Measurements from ENCODE around the gene PLTP. TPM values are rescaled to one million over a fixed set of nuclear protein-coding genes. Genes with fewer than 3 reads are reported as not detected.

Gene PLTP
- total RNA-seq, 1 experiment from 2014 or later = 4.7 TPM

- H4K20me1 ChIP-seq (ENCODE audit: insufficient read depth) = no peaks in the 10 kb centered on the region
- no peak overlapping the region for H3K9ac ChIP-seq (ENCODE audit: low read length)
- H3K4me2 ChIP-seq (ENCODE audit: low read length) = no peak overlapping the region
- H2AFZ ChIP-seq (ENCODE audit: low read depth, low read length, poor library complexity, severe bottlenecking) = no peak overlapping the region
- RAD21 ChIA-PET (ENCODE audit: low non-redundant PET in 1 of 2, low total read pairs in 2 of 2, uncharacterized antibody in 2 of 2, unreplicated experiment in 2 of 2) = no interaction called here
- no peaks in the 10 kb centered on the region for H3K79me2 ChIP-seq (ENCODE audit: insufficient read depth, low read length)
- ATAC-seq = no peak
- no peaks in the 10 kb centered on the region for H3K27me3 ChIP-seq (ENCODE audit: insufficient read depth, low read length)
- POLR2A ChIA-PET = interaction anchor here (2.6 kb wide), 1 partner anchor 8 kb away, joined by 15 read pairs; the partner anchor contains the start of gene PCIF1
- TF ChIP-seq SP1 (IDR thresholded peaks at IDR 0.05; ENCODE audit: low read depth) (no peak), SIN3A (IDR thresholded peaks at IDR 0.05; ENCODE audit: low read depth) (no peak), EZH2 (IDR thresholded peaks at IDR 0.05) (no peak), POLR2A (IDR thresholded peaks at IDR 0.05; ENCODE audit: borderline replicate concordance, extremely low read depth, insufficient read depth, insufficient read length) (no peak), RAD21 (IDR thresholded peaks at IDR 0.05; ENCODE audit: low read depth) (no peak), EZH2phosphoT487 (IDR thresholded peaks at IDR 0.05; ENCODE audit: borderline replicate concordance) (no peak), ZFX (IDR thresholded peaks at IDR 0.05) (no peak), TCF7L2 (IDR thresholded peaks at IDR 0.05; ENCODE audit: borderline replicate concordance, extremely low read depth, insufficient read depth, insufficient read length) (no peak), YY1 (IDR thresholded peaks at IDR 0.05; ENCODE audit: extremely low read depth, insufficient replicate concordance, low read depth, low read length) (no peak), FOSL1 (IDR thresholded peaks at IDR 0.05; ENCODE audit: low read depth) (no peak), CTCF (IDR thresholded peaks at IDR 0.05 in 2 of 3, conservative IDR thresholded peaks at IDR 0.05 in 1 of 3; ENCODE audit: borderline replicate concordance in 1 of 3, insufficient read depth in 1 of 3, low read depth in 2 of 3, low read length in 2 of 3) (no peak), EGR1 (IDR thresholded peaks at IDR 0.05; ENCODE audit: low read depth) (no peak), CEBPB (IDR thresholded peaks at IDR 0.05; ENCODE audit: low read depth) (no peak), ZNF274 (IDR thresholded peaks at IDR 0.05; ENCODE audit: low read depth, low read length) (no peak)
- TF ChIP-seq, protein P1, sequence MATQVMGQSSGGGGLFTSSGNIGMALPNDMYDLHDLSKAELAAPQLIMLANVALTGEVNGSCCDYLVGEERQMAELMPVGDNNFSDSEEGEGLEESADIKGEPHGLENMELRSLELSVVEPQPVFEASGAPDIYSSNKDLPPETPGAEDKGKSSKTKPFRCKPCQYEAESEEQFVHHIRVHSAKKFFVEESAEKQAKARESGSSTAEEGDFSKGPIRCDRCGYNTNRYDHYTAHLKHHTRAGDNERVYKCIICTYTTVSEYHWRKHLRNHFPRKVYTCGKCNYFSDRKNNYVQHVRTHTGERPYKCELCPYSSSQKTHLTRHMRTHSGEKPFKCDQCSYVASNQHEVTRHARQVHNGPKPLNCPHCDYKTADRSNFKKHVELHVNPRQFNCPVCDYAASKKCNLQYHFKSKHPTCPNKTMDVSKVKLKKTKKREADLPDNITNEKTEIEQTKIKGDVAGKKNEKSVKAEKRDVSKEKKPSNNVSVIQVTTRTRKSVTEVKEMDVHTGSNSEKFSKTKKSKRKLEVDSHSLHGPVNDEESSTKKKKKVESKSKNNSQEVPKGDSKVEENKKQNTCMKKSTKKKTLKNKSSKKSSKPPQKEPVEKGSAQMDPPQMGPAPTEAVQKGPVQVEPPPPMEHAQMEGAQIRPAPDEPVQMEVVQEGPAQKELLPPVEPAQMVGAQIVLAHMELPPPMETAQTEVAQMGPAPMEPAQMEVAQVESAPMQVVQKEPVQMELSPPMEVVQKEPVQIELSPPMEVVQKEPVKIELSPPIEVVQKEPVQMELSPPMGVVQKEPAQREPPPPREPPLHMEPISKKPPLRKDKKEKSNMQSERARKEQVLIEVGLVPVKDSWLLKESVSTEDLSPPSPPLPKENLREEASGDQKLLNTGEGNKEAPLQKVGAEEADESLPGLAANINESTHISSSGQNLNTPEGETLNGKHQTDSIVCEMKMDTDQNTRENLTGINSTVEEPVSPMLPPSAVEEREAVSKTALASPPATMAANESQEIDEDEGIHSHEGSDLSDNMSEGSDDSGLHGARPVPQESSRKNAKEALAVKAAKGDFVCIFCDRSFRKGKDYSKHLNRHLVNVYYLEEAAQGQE (IDR thresholded peaks at IDR 0.05; ENCODE audit: low read depth) = no peak
- TF ChIP-seq, protein P2, sequence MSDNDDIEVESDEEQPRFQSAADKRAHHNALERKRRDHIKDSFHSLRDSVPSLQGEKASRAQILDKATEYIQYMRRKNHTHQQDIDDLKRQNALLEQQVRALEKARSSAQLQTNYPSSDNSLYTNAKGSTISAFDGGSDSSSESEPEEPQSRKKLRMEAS (IDR thresholded peaks at IDR 0.05) = no peak
- no peak for DNase-seq (ENCODE audit: low read depth, low spot score)
- BruUV-seq (replicated peaks) = no TSS peak
- H3K4me1 ChIP-seq (ENCODE audit: control insufficient read depth in 1 of 2, insufficient read depth in 2 of 2, low read length in 2 of 2) = no peaks in the 10 kb centered on the region
- H3K9me3 ChIP-seq (ENCODE audit: control insufficient read depth in 1 of 2, insufficient read depth in 1 of 2, low read depth in 1 of 2, low read length in 2 of 2) = no peaks in the 10 kb centered on the region
- no peak overlapping the region for H3K4me3 ChIP-seq (replicated peaks in 1 of 2; ENCODE audit: low read depth in 1 of 2, low read length in 2 of 2)
- intact Hi-C loops (cut with micrococcal nuclease) = no loop called here
- H3K9me2 ChIP-seq (ENCODE audit: insufficient read depth) = no peaks in the 10 kb centered on the region
- CTCF ChIA-PET = no interaction called here
- H3K36me3 ChIP-seq (ENCODE audit: control insufficient read depth in 1 of 2, insufficient read depth in 2 of 2, low read length in 2 of 2) = no peaks in the 10 kb centered on the region
- H3K27ac ChIP-seq (ENCODE audit: low read depth, low read length) = no peak overlapping the region
Measured at GRCh38 chr20:45925821-45926506, 14.0 kb upstream of the PLTP start.

All from HCT116 (cell line).